NCI-H526 treated with DMSO at 0.1 percent for 48 hours (cell line): Measurements from ENCODE around the gene TTC9C.
"Not testable (repeated sequence)": the region's sequence is repeated elsewhere in the genome, so short reads cannot be mapped to it uniquely, and the experiment has no call there.

Source experiments
- DNase-seq: peaks from one replicate; lab custom pipeline; 2025; lab: John Stamatoyannopoulos, UW

TTC9C gene

DNA sequence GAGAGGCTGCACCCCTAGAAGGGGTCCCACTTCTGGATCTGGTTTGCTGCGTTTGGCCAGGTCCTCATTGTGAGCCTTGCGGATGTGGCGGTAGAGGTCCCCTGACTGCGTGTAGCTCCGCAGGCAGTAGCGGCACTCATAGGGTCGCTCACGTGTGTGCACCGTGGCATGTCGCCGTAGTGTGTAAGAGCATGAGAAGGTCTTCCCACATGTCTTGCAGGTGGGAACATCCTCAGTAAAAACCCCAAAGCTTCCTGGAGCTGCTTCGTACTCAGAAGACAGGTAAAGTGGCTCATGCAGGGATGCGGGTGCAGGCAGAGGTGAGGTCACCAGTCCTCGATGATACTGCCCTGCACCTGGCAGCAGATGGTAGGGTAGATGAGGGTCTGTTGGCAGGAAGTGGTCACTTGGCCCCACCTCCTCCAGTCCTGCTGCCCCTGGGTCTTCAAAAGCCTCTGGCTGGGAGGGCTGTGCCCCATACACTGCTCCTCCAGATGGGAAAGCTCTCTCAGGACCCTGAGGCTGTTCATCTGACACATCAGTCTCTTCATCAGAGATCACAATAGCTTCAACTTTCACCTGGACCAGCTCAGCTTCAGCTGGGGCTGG is 24.0 kb downstream of the TTC9C start:
- no peak for DNase-seq

DNA sequence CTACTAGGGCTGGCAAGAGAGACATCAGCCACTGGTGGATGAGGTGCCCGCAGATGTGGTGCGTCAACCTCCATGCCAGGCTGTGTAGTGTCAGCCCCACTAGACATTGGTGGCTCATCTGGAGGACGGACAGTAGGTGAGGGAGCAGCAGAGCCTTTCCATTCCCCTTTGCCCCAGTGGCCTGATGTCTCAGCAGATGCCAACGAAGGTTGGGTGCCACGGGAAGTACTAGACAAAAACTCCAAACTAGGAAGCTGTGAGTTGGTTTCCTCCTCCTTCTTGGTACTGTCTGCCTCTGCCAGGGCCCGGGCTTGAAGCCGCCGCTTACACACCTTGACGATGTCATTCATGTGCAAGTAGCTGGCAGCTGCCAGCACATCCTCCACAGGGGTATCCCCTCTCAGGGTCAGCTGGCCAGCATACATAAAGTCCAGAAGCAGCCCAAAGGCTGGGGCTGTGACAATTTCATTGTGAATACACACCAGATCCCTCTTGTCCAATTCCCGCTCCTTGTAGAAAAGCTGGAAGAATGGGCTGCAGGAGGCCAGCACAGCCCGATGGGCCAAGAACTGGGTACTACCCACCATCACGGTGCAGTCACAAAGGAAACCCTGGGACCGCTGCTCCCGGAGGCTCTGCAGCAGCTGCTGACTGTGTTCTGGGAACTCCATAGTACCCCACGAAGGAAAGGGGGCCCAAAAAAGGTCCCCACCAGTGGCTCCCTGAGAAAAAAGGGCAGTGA is 24.9 kb downstream of the TTC9C start:
- no peak for DNase-seq

DNA sequence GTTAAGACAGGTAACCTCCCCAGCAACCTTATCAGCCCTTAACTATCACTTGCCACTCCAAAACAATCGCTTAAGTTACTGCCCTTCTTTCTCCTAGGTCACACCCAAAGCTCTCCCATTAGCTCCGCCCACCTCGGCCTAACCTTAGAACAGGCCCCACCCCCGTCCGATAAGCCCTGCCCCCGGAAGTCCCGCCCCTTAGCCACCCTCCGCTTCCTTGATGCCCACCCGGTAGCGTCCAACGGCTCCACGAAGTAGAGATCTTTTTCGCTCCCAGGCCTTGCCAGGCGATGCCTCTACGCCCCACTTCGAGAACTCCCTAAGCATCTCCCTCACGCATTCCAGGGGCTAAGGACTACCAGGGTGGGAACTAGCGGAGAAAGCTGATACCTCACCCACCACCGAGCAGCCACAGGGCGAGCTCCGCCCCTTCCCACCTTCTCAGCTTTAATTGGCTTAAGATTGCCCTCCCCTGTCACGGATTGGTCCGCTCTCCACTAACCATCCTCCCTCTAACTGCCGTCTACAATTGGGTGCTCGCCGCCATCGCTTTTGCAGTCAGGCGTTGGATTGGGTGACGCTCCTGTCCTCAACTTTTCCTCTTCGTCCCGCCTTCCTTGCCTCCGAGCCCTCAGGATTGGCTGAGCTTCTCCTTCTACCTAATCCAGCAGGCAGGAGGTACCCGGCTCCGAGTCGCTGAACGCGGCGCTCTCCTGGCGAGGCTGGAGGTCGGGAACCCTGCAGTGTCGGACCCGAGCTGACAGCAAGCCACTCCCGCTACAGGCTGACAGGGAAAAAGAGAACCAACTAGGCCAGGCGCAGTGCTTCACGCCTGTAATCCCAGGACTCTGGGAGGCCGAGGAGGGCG is 25.7 kb downstream of the TTC9C start, which contains the start of gene ZBTB3:
TSS of gene ZBTB3 (minus strand) at position 425 of the 868 bp plus-strand sequence. CDS start 496 bp downstream, outside the sequence.
- DNase-seq = peak; percentile 99

DNA sequence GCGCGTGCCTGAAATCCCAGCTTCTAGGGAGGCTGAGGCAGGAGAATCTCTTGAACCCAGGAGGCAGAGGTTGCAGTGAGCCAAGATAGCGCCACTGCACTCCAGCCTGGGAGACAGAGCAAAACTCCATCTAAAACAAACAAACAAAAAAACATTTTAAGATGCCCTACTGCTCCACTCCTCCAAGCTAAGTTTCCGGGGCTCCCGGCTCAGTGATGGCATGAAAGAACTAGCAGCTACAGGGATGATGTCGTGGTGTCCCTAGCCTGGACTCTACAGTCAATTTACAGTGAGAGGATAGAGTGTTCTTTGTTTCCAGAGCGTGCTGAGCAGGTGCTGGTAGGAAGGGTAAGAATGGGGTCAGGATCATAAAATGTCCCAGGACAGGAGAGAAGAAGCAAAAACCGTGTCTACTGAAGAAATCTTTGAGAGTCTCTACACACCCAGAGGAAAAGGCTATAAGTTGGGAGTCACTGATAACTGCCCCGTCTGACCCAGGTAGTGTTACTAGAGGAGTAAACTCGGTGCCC is 26.9 kb downstream of the TTC9C start:
- DNase-seq = no peak

DNA sequence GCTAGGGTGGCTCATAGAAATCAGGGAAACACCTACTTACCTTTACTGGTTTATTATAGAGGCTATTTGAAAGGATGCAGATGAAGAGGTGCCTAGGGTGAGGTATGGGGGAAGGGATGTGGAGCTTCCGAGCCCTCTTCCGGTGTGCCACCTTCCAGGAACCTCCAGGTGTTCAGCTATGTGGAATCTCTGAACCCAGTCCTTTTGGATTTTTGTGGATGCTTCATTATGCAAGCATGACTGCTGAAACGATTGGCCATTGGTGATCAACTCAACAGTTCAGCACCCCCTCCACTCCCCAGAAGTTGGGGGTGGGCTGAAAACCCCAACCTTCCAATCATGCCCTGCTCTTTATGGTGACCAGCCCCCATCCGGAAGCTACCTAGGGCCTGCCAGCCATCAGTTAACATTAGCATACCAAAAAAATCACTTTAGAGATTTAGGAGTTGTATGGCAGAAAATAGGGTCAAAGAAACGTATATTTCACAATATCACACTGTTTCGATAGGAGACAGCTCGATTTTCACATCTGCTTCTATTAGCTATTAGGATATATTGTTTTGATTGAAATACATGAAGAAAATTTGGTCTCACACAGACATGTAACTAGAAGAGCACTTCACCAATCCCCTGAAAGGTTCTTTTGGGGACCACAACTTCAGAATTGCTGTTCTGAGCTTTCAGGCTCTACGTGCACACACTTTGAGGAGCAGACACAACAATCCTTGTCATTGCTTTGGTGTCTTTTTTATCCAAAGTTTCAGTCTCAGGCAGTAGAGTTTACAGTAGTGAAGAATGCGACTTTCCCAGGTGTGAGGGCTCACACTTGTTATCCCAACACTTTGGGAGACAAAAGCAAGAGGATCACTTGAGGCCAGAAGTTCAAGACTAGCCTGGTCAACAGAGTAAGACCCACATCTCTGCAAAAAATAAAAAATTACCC is 29.8 kb downstream of the TTC9C start:
- no peak for DNase-seq

DNA sequence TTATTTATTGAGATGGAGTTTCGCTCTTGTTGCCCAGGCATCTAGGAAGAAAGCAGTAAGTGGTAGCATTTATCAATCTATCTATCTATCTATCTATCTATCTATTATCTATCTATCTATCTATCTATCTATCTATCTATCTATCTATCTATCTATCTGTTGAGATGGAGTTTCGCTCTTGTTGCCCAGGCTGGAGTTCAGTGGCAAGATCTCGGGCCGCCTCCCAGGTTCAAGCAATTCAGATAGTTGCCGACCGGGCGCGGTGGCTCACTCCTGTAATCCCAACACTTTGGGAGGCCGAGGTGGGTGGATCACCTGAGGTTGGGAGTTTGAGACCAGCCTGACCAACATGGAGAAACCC is 32.6 kb downstream of the TTC9C start:
- not testable (repeated sequence) for DNase-seq

DNA sequence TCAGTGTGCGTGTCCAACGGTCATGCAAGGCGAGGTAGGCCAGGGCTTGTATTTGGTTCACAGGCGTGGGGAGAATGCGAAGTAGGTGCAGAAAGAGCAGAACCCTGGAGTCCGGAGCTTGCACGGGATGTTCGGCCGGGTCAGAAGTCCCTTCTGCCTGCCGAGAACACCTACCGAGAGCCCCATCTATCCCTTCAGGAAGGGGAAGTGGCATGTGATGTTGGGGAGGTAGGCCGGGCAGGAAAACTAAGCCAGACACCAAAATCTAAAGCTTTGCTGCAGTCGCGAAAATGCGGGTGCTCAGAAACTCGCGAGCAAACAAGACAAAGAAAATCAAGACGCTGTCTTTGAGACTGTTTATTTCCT is 42.5 kb downstream of the TTC9C start:
- no peak for DNase-seq

DNA sequence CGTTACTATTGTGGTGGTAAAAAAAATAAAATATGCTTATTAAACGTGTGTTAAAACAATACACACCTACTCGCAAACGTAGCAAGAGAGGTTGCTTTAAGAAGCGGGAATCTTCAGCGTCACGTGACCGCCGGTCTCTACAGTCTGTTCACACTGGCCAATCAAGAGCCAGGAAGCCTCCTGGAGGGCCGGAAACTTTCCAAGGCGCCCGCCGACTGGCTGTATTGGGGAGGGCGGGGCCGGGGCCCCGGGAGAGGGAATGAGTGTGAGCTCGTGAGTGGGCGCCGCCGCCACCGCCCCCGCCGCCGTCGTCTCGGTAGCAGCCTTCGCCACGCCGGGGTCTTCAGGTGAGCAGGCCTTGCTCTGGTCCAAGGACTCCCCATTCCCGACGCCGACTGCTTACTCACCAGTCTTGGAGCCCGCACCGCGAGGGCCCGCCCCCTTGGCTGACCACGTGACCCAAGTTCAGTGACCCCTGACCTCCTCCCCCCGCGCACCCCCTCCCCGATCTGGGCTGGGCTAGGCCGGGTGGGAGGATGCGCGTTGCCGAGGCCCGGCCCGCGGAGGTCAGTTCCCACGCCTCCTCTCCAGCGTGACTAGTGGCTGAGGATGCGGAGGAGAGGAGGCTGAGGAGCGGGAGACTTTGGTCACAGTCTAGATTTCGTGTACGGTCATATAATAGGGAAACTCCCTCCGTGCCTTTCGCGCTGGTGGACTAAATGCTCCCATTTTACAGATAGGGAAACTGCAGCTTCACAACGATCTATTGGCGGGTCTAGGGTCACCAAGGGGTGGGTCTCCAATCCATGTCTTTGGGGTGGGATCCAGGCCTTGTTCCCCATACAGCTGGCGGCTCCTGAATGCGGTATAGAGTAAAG is 43.1 kb downstream of the TTC9C start, which contains the start of gene TAF6L:
TSS of gene TAF6L (plus strand) at position 253 of the 878 bp plus-strand sequence. CDS start 4,388 bp downstream, outside the sequence.
- peak; percentile 94 for DNase-seq

DNA sequence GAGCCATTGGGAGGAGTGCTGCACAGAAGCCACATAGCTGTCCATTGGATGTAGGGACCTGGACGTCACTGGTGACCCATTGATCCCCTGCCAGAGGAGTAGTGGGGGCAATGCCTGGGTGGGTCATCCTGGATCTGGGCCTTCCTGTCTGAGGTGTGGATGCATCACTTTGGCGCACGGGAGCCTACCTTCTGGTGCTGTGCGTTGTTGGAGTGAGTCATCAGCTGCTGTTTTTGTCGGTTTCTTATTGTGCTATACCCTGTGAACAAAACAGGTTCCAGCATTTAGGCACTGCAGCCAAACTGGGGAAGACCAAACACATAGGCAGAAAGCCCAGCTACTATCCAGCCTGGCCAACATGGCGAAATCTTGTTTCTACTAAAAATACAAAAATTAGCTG is 46.1 kb downstream of the TTC9C start:
- DNase-seq = no peak

DNA sequence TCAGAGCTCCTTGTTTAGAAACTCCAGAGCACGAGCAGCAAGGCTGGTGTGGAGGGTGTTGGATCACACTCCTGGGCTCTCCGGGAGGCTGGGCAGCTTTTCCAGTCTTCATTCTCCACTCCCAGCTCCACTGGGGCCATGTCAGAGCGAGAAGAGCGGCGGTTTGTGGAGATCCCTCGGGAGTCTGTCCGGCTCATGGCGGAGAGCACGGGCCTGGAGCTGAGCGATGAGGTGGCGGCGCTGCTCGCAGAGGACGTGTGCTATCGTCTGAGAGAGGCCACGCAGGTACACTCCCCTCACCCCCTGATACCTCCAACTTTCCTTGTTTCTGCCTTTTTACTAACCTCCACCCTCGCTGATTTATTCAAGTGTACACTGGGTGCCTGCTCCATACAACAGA is 47.4 kb downstream of the TTC9C start:
- no peak for DNase-seq

DNA sequence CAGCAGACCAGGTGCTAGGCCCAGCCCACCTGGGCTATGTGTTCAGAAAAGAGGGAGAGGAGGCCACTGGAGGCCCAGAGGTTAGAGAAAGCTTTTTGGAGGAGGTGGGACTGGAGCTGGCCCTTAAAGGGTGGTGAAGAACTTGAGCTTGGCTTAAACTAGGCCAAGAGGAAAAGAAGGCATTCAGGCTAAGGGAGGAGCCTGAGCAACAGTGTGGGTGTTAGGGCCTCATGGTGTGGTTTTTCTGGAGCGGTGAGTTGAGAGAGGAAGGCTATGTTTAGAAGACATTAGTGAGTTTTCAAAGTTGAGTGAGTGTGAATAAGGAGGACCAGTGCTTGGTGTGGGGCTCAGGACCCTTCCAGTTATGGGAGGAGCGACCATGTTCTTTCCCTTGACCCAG is 49.1 kb downstream of the TTC9C start:
- DNase-seq = no peak

DNA sequence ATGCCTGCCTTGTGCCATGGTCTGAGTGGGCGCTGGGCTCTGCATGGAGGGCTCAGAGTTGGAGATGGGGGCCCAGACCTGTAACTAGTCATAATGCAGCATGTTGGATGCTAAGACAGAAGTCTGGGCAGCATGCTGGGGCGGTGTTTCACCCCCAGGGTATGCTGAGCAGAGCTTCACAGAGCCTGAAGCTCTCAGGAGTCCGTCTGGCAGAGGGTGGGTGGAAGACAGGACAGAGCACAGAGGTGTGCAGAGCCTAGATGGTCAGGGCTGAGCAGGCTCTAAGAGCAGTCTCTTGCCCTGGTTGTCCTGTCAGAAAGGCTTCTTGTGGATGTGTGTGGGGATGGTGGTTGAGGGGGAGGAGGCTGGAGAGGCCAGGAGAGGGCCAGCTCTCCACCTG is 50.2 kb downstream of the TTC9C start:
- DNase-seq = no peak

DNA sequence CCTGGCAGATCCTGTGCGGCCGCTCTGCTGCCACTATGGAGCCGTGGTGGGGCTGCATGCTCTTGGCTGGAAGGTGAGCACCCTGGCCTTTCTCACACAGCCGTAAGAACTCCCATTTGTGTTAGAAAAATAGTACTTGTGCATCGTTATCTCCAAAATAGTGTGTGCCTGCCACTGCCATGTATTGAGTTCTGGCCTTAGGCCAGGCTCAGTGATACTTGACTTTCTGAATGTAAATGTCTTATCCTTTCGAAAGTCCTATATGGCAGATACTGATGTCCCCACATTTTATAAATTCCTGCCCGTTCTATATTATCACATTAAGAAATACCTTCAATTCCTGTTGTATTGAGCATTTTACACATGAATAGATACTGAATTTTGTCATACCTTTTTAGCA is 54.5 kb downstream of the TTC9C start:
- no peak for DNase-seq

DNA sequence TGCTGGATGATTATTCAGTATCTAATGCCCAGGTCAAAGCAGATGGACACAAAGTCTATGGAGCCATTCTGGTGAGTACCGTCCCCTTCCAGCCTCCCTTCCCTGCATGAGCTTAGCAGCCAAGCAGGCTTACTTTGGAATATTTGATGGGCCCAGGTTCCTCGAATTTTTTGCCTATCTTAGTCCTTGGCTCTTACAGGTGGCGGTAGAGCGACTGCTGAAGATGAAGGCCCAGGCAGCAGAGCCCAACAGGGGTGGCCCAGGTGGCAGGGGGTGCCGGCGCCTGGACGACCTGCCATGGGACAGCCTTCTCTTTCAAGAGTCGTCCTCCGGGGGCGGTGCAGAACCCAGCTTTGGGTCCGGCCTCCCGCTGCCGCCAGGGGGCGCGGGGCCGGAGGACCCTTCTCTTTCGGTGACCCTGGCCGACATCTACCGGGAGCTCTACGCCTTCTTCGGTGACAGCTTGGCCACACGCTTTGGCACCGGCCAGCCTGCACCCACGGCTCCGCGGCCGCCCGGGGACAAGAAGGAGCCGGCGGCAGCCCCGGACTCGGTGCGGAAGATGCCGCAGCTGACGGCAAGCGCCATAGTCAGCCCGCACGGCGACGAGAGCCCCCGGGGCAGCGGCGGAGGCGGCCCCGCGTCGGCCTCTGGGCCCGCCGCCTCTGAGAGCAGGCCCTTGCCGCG is 58.2 kb downstream of the TTC9C start:
- DNase-seq = peak; percentile 83

DNA sequence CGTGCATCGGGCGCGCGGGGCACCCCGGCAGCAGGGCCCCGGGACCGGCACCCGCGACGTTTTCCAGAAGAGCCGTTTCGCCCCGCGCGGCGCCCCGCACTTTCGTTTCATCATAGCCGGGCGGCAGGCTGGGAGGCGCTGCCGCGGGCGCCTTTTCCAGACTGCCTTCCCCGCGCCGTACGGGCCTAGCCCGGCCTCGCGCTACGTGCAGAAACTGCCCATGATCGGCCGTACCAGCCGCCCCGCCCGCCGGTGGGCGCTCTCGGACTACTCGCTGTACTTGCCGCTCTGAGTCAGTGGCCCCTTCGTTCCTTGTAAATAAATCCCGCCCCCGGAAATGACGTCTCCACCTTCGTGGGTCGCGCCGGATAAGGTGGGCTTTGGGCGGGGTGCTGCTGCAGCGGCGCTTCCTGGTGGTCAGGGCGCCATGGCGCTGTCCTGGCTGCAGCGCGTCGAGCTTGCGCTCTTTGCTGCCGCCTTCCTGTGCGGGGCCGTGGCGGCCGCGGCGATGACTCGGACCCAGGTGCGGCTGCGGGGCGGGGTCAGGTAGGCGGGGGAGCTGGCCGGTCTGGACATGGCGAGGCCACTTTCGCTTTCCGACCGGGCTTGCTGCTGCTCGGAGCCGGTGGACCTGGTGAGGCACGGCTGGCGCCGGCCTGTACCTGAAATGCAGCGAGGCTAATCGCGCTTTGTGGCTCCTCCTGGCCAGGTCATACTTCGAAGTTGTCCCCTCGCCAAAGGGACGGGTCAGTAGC is 58.9 kb downstream of the TTC9C start, which contains the start of gene TMEM179B:
TSS of gene TMEM179B (plus strand) at position 398 of the 755 bp plus-strand sequence. CDS start at position 428, 30 bp downstream.
- DNase-seq = peak; percentile 94
